PFSK-1 (cell line): Measurements from ENCODE around the gene MKX.

ENCODE experiments used
- FOXP2 ChIP-seq: optimal IDR thresholded peaks from 2 replicates; pipeline ENCODE3; 2011; ENCODE audit warnings: borderline replicate concordance, control low read depth, inconsistent platforms; ENCODE audit not compliant: insufficient read depth; ENCODE audit errors: extremely low read length, extremely low read depth
- TF ChIP-seq, protein P1 (sequence below), 2 experiments: IDR thresholded peaks; 2 replicates each; pipeline versions ENCODE4 v1.6.1 to v1.8.0; 2011 to 2012; ENCODE audit warnings: low read depth in 2 of 2, low read length in 2 of 2, control low read depth in 1 of 2, inconsistent platforms in 1 of 2, mild to moderate bottlenecking in 1 of 2, moderate library complexity in 1 of 2; ENCODE audit not compliant: insufficient read depth in 1 of 2

DNA sequence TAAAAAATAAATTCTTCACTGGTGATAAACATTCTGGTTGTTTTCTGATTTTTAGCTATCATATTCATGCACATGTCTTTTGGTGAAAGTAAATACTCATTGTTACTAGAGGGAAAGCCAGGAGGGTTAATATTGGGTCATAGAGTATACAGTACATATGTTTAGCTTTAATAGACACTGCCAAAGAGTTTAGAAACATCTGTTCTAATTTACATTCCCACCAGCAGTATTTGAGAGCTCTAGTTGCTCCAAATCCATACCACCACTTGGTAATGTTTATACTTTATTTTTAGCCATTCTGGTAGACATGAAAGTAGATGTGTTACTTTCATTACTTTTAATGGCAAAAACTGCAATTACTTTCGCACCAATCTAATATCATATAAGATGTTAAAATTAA, 108.8 kb downstream of the MKX start:
- no peak for TF ChIP-seq FOXP2
- TF ChIP-seq, protein P1, sequence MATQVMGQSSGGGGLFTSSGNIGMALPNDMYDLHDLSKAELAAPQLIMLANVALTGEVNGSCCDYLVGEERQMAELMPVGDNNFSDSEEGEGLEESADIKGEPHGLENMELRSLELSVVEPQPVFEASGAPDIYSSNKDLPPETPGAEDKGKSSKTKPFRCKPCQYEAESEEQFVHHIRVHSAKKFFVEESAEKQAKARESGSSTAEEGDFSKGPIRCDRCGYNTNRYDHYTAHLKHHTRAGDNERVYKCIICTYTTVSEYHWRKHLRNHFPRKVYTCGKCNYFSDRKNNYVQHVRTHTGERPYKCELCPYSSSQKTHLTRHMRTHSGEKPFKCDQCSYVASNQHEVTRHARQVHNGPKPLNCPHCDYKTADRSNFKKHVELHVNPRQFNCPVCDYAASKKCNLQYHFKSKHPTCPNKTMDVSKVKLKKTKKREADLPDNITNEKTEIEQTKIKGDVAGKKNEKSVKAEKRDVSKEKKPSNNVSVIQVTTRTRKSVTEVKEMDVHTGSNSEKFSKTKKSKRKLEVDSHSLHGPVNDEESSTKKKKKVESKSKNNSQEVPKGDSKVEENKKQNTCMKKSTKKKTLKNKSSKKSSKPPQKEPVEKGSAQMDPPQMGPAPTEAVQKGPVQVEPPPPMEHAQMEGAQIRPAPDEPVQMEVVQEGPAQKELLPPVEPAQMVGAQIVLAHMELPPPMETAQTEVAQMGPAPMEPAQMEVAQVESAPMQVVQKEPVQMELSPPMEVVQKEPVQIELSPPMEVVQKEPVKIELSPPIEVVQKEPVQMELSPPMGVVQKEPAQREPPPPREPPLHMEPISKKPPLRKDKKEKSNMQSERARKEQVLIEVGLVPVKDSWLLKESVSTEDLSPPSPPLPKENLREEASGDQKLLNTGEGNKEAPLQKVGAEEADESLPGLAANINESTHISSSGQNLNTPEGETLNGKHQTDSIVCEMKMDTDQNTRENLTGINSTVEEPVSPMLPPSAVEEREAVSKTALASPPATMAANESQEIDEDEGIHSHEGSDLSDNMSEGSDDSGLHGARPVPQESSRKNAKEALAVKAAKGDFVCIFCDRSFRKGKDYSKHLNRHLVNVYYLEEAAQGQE (IDR thresholded peaks at IDR 0.05; ENCODE audit: insufficient read depth in 1 of 2, low read depth in 2 of 2, low read length in 2 of 2) = no peak
